ENCODE results near the gene ACO2. TPM values are rescaled to one million over a fixed set of nuclear protein-coding genes. Genes with fewer than 3 reads are reported as not detected.
A peak's percentile ranks its signal among the peaks of the same experiment; 100 is the strongest.

ACO2 gene
- total and polyA plus RNA-seq, 2 of the 13 experiments (the other 11 are each of a cell fraction or from before 2014, with no cell fraction given) = 19.2 to 45.6 TPM

- TF ChIP-seq ZNF580 (CRISPR knock-in tag; IDR thresholded peaks at IDR 0.05; ENCODE audit: borderline replicate concordance, low read depth) (peak; percentile 48; the same call in 1 of the 2 replicates), KLF9 (CRISPR knock-in tag; IDR thresholded peaks at IDR 0.05; ENCODE audit: low read depth) (0 out of 2 replicates have a peak, but pooled peaks have one; percentile 32), SP5 (CRISPR knock-in tag; IDR thresholded peaks at IDR 0.05; ENCODE audit: borderline replicate concordance, low read depth) (peak; percentile 54), HNF4G (IDR thresholded peaks at IDR 0.05; ENCODE audit: borderline replicate concordance, low read depth, low read length) (no peak; the same call in 1 of the 2 replicates), HNF4G (CRISPR knock-in tag; IDR thresholded peaks at IDR 0.05; ENCODE audit: borderline replicate concordance, low read depth) (no peak), CREB1 (IDR thresholded peaks at IDR 0.05) (0 out of 2 replicates have a peak, but pooled peaks have one; percentile 17), CREB1 (CRISPR knock-in tag; IDR thresholded peaks at IDR 0.05) (0 out of 2 replicates have a peak, but pooled peaks have one; percentile 14), EP300 (IDR thresholded peaks at IDR 0.05; ENCODE audit: low read depth in 2 of 2, low read length in 2 of 2) (peak in 1 of 2 experiments; percentile 48; a peak in 1 of 4 replicates), EP300 (CRISPR knock-in tag; IDR thresholded peaks at IDR 0.05; ENCODE audit: borderline replicate concordance) (no peak), SMAD9 (CRISPR knock-in tag; IDR thresholded peaks at IDR 0.05) (no peak), NAIF1 (CRISPR knock-in tag; IDR thresholded peaks at IDR 0.05; ENCODE audit: borderline replicate concordance) (no peak), MXI1 (IDR thresholded peaks at IDR 0.05; ENCODE audit: borderline replicate concordance, low read depth, low read length) (peak; percentile 94; the same call in 2 of the 3 replicates), ZNF138 (CRISPR knock-in tag; IDR thresholded peaks at IDR 0.05; ENCODE audit: low read depth) (no peak; the same call in 1 of the 2 replicates), JUN (CRISPR knock-in tag; IDR thresholded peaks at IDR 0.05) (no peak), IKZF4 (CRISPR knock-in tag; IDR thresholded peaks at IDR 0.05; ENCODE audit: borderline replicate concordance, low read depth, not compliant biosample characterization) (no peak), BHLHE40 (IDR thresholded peaks at IDR 0.05; ENCODE audit: low read length) (peak; percentile 63), ZBTB25 (CRISPR knock-in tag; IDR thresholded peaks at IDR 0.05) (no peak), ZNF678 (CRISPR knock-in tag; IDR thresholded peaks at IDR 0.05) (no peak), SP140L (CRISPR knock-in tag; IDR thresholded peaks at IDR 0.05; ENCODE audit: borderline replicate concordance) (no peak), ZNF562 (CRISPR knock-in tag; IDR thresholded peaks at IDR 0.05; ENCODE audit: borderline replicate concordance) (no peak), NFKB2 (CRISPR knock-in tag; IDR thresholded peaks at IDR 0.05; ENCODE audit: borderline replicate concordance) (no peak), MIER2 (CRISPR knock-in tag; IDR thresholded peaks at IDR 0.05) (no peak), BATF2 (CRISPR knock-in tag; IDR thresholded peaks at IDR 0.05) (no peak; the same call in 1 of the 2 replicates), GPN1 (CRISPR knock-in tag; IDR thresholded peaks at IDR 0.05; ENCODE audit: borderline replicate concordance) (no peak), ARNTL (CRISPR knock-in tag; IDR thresholded peaks at IDR 0.05) (no peak), ZNF704 (CRISPR knock-in tag; IDR thresholded peaks at IDR 0.05; ENCODE audit: borderline replicate concordance) (no peak)
Observed at GRCh38 chr22:41543854-41544670, 75.1 kb downstream of the ACO2 start, which contains the start of gene POLR3H (continued).

All from HepG2 (cell line).